T-cell (primary cell): ENCODE results near the gene CAVIN2. TPM values are rescaled to one million over a fixed set of nuclear protein-coding genes. Genes with fewer than 3 reads are reported as not detected.

Experiments
- ATAC-seq, 4 experiments: fragments of 200-7000 bp in 3 of 4; fragments of 150-1000 bp in 1 of 4; cut with Tn5 transposase; replicated peaks in 1 of 4; 1 replicate in 3 of 4; 2 replicates in 1 of 4; pipeline ENCODE4 v1.10.0; 2021; ENCODE audit warnings: moderate library complexity in 3 of 4, mild to moderate bottlenecking in 2 of 4, moderate number of reproducible peaks in 1 of 4
- CTCF ChIA-PET, 2 donors: fragments of 300-600 bp; sonication (Branson Sonifier 250); formaldehyde crosslinking; loops; one replicate each; lab custom pipeline; 2022; ENCODE audit warnings: antibody characterized with exemption in 2 of 2; lab: Charles Lee
- POLR2A ChIA-PET, 2 donors: fragments of 300-600 bp; sonication (Branson Sonifier 250); formaldehyde crosslinking; loops; one replicate each; lab custom pipeline; 2022; ENCODE audit warnings: antibody characterized with exemption in 2 of 2; lab: Charles Lee
- DNase-seq, 35 experiments: peaks; one replicate each; pipeline versions ENCODE4 v3.0.0 to v3.0.0-alpha.2; 2013 to 2023
- H3K27ac ChIP-seq: one replicate; pipeline ENCODE4 v1.5.1; 2013; ENCODE audit warnings: low read length
- H3K27me3 ChIP-seq, 2 experiments: replicated peaks in 1 of 2; 1 replicate in 1 of 2; 2 replicates in 1 of 2; pipeline versions ENCODE4 v1.6.1 to v1.7.0; 2013; ENCODE audit warnings: low read length in 1 of 2, mixed read lengths in 1 of 2; ENCODE audit not compliant: control insufficient read depth in 2 of 2, insufficient read depth in 2 of 2; ENCODE audit errors: extremely low read depth in 1 of 2
- H3K36me3 ChIP-seq, 2 donors: 1 replicate in 1 of 2; 2 replicates in 1 of 2; pipeline versions ENCODE4 v1.6.1 to v1.7.0; 2013; ENCODE audit warnings: low read length in 1 of 2; ENCODE audit not compliant: control insufficient read depth in 2 of 2, insufficient read depth in 1 of 2; ENCODE audit errors: extremely low read depth in 1 of 2
- H3K4me1 ChIP-seq, 2 experiments: 1 replicate in 1 of 2; 2 replicates in 1 of 2; pipeline versions ENCODE4 v1.6.1 to v1.7.0; 2013; ENCODE audit warnings: low read length in 2 of 2, mixed read lengths in 1 of 2; ENCODE audit not compliant: insufficient read depth in 2 of 2, control insufficient read depth in 1 of 2; ENCODE audit errors: extremely low read depth in 1 of 2
- H3K4me3 ChIP-seq, 2 donors: 1 replicate in 1 of 2; 2 replicates in 1 of 2; pipeline versions ENCODE4 v1.5.1 to v1.7.0; 2013; ENCODE audit warnings: mild to moderate bottlenecking in 2 of 2, low read length in 1 of 2, moderate library complexity in 1 of 2; ENCODE audit not compliant: control insufficient read depth in 1 of 2; ENCODE audit errors: extremely low read depth in 1 of 2
- H3K9me3 ChIP-seq: 2 replicates; pipeline ENCODE4 v1.7.0; 2013
- H3K27ac Mint-ChIP-seq, 2 donors: one replicate each; pipeline ENCODE4 v1.8.0; 2020 to 2021; ENCODE audit warnings: mild to moderate bottlenecking in 2 of 2, mixed read lengths in 2 of 2
- H3K27me3 Mint-ChIP-seq, 2 donors: one replicate each; pipeline ENCODE4 v1.8.0; 2021 to 2022; ENCODE audit warnings: mixed read lengths in 2 of 2
- H3K36me3 Mint-ChIP-seq: one replicate; pipeline ENCODE4 v1.8.0; 2021; ENCODE audit warnings: mixed read lengths
- H3K4me1 Mint-ChIP-seq, 3 donors: one replicate each; pipeline ENCODE4 v1.8.0; 2020 to 2022; ENCODE audit warnings: mixed read lengths in 3 of 3, mild to moderate bottlenecking in 1 of 3
- H3K4me3 Mint-ChIP-seq, 3 donors: one replicate each; pipeline ENCODE4 v1.8.0; 2020 to 2022; ENCODE audit warnings: mild to moderate bottlenecking in 3 of 3, mixed read lengths in 3 of 3, moderate library complexity in 3 of 3
- H3K9me3 Mint-ChIP-seq, 3 donors: one replicate each; pipeline ENCODE4 v1.8.0; 2020 to 2022; ENCODE audit warnings: mixed read lengths in 3 of 3
- WGBS: methylation state at CpG from one replicate; pipeline ENCODE4 v1.1.5; 2013; ENCODE audit warnings: missing lambda C conversion rate; ENCODE audit not compliant: insufficient coverage; 5-methylcytosine and 5-hydroxymethylcytosine counted together
- total RNA-seq, 35 experiments: library from RNA in 6 of 35; stranded (reverse) in 6 of 35; fragments of 120-200 nt in 1 of 35; gene quantifications; one replicate each; pipeline versions ENCODE4 v1.2.1 to v1.2.4 and lab custom pipeline; 2013 to 2026

Gene CAVIN2
- total RNA-seq, 5 donors from 2014 or later (not counting 1 experiment from before 2014, with no cell fraction given), result 0.26 to 2.7 (median 0.40) TPM

GRCh38 chr2:191889931-191890330 is 43.0 kb upstream of the CAVIN2 start:
- H3K36me3 ChIP-seq, result no peaks in the 10 kb centered on the region
- Mint-ChIP-seq H3K4me3 (no peak overlapping the region), H3K9me3 (no peaks in the 10 kb centered on the region), H3K27ac (no peak overlapping the region), H3K27me3 (peaks cover 4 to 9% of the 10 kb centered on the region in 2 donors), H3K4me1 (no peaks in the 10 kb centered on the region), H3K36me3 (no peaks in the 10 kb centered on the region)
- H3K4me3 ChIP-seq, result no peak overlapping the region
- H3K4me1 ChIP-seq, result no peaks in the 10 kb centered on the region
- no peak for ATAC-seq
- no CpG with 5 or more reads among the region's 2 CpGs for WGBS
- no peak overlapping the region for H3K27ac ChIP-seq
- DNase-seq, result no peak
- ChIA-PET CTCF (no interaction called here), POLR2A (interaction anchor here in 1 of 2 donors (0.7 kb wide), 1 partner anchor 1558 kb away, joined by 4 read pairs; no protein-coding TSS in a partner anchor)
- no peaks in the 10 kb centered on the region for H3K27me3 ChIP-seq
- H3K9me3 ChIP-seq, result no peaks in the 10 kb centered on the region

DNA sequence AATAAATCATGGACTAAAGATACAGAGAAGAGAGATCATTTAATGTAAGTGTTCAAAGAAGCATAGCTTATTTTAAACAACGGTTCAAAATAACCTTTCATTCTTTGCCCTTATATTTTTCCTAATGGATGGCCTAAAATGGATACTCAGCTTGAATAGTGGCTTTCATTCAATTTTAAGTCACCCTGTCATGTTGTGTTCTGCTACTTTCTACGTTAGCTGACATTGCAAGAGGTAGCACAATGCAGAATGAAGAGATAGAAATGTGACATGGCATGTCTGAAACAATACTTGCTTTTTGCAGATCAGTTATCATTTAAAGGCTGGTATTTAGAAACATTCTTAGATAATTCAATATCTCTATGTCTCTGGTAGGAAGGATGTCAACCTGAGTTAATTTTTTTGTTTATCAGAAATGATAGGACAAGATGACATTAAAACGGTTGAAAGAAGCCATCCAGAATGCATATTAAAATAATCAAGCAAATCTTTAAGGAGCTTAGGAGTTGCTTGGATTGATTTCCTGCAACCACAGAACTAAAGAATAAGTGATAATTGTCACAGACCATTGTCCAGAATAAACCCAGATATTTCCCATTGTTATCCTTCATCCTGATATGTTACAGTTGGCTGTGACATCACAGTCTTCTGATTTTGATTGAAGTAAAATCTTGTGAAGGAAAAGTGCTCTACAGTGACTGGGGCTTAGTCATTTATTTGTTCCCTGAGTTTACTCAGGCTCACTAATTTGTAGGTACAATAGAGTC is 41.7 kb upstream of the CAVIN2 start:
- DNase-seq (no peak), ATAC-seq (no peak)
- H3K36me3 ChIP-seq, result no peaks in the 10 kb centered on the region
- Mint-ChIP-seq H3K4me3 (no peak overlapping the region), H3K4me1 (no peaks in the 10 kb centered on the region), H3K27ac (no peak overlapping the region), H3K36me3 (no peaks in the 10 kb centered on the region), H3K27me3 (peaks cover 4 to 9% of the 10 kb centered on the region in 2 donors), H3K9me3 (no peaks in the 10 kb centered on the region)
- POLR2A ChIA-PET, result no interaction called here
- H3K9me3 ChIP-seq, result no peaks in the 10 kb centered on the region
- no peak overlapping the region for H3K4me3 ChIP-seq
- CTCF ChIA-PET, result no interaction called here
- no peak overlapping the region for H3K27ac ChIP-seq
- WGBS, result no CpG with 5 or more reads among the region's 3 CpGs
- H3K4me1 ChIP-seq, result no peaks in the 10 kb centered on the region
- no peaks in the 10 kb centered on the region for H3K27me3 ChIP-seq

GRCh38 chr2:191885650-191886049 is 38.8 kb upstream of the CAVIN2 start:
- Histone ChIP-seq H3K36me3 (no peaks in the 10 kb centered on the region), H3K9me3 (no peaks in the 10 kb centered on the region), H3K27me3 (no peaks in the 10 kb centered on the region), H3K27ac (no peak overlapping the region), H3K4me3 (no peak overlapping the region), H3K4me1 (no peaks in the 10 kb centered on the region)
- ChIA-PET CTCF (no interaction called here), POLR2A (no interaction called here)
- Mint-ChIP-seq H3K4me1 (no peaks in the 10 kb centered on the region), H3K27me3 (no peaks in the 10 kb centered on the region), H3K36me3 (no peaks in the 10 kb centered on the region), H3K27ac (no peak overlapping the region), H3K9me3 (no peaks in the 10 kb centered on the region), H3K4me3 (no peak overlapping the region)
- 75% methylated on average over 6 of the region's 6 CpGs for WGBS
- no peak for ATAC-seq
- DNase-seq, result no peak

GRCh38 chr2:191885098-191885497 is 38.2 kb upstream of the CAVIN2 start:
- Histone ChIP-seq H3K9me3 (no peaks in the 10 kb centered on the region), H3K27ac (no peak overlapping the region), H3K4me3 (no peak overlapping the region), H3K27me3 (no peaks in the 10 kb centered on the region), H3K4me1 (no peaks in the 10 kb centered on the region), H3K36me3 (no peaks in the 10 kb centered on the region)
- no peak overlapping the region for H3K4me3 Mint-ChIP-seq
- POLR2A ChIA-PET, result no interaction called here
- DNase-seq, result no peak
- ATAC-seq, result no peak
- no peaks in the 10 kb centered on the region for H3K4me1 Mint-ChIP-seq
- H3K36me3 Mint-ChIP-seq, result no peaks in the 10 kb centered on the region
- H3K27ac Mint-ChIP-seq, result no peak overlapping the region
- peaks cover 2 to 4% of the 10 kb centered on the region in 2 donors for H3K27me3 Mint-ChIP-seq
- H3K9me3 Mint-ChIP-seq, result no peaks in the 10 kb centered on the region
- CTCF ChIA-PET, result no interaction called here
- no CpG with 5 or more reads among the region's 1 CpG for WGBS

GRCh38 chr2:191881982-191882816 is 35.3 kb upstream of the CAVIN2 start:
- DNase-seq (no peak), ATAC-seq (no peak)
- Histone ChIP-seq H3K27me3 (no peaks in the 10 kb centered on the region), H3K4me3 (no peak overlapping the region), H3K9me3 (no peaks in the 10 kb centered on the region), H3K27ac (no peak overlapping the region), H3K36me3 (no peaks in the 10 kb centered on the region), H3K4me1 (no peaks in the 10 kb centered on the region)
- H3K27me3 Mint-ChIP-seq, result peaks cover 2 to 4% of the 10 kb centered on the region in 2 donors
- no peak overlapping the region for H3K27ac Mint-ChIP-seq
- no peak overlapping the region for H3K4me3 Mint-ChIP-seq
- H3K4me1 Mint-ChIP-seq, result no peaks in the 10 kb centered on the region
- CTCF ChIA-PET, result no interaction called here
- WGBS, result 96% methylated on average over 26 of the region's 34 CpGs
- no peaks in the 10 kb centered on the region for H3K36me3 Mint-ChIP-seq
- POLR2A ChIA-PET, result no interaction called here
- H3K9me3 Mint-ChIP-seq, result no peaks in the 10 kb centered on the region

GRCh38 chr2:191878548-191879279 is 31.8 kb upstream of the CAVIN2 start:
- no CpG with 5 or more reads among the region's 2 CpGs for WGBS
- Histone ChIP-seq H3K36me3 (no peaks in the 10 kb centered on the region), H3K27me3 (no peaks in the 10 kb centered on the region), H3K9me3 (no peaks in the 10 kb centered on the region), H3K27ac (no peak overlapping the region), H3K4me1 (no peaks in the 10 kb centered on the region), H3K4me3 (no peak overlapping the region)
- H3K27ac Mint-ChIP-seq, result no peak overlapping the region
- ATAC-seq, result no peak
- no peaks in the 10 kb centered on the region for H3K36me3 Mint-ChIP-seq
- ChIA-PET POLR2A (interaction anchor here in 1 of 2 donors (0.6 kb wide), 1 partner anchor 123 kb away, joined by 4 read pairs; no protein-coding TSS in a partner anchor), CTCF (no interaction called here)
- no peaks in the 10 kb centered on the region for H3K9me3 Mint-ChIP-seq
- no peaks in the 10 kb centered on the region for H3K4me1 Mint-ChIP-seq
- no peak overlapping the region for H3K4me3 Mint-ChIP-seq
- DNase-seq, result no peak
- peaks cover 4 to 7% of the 10 kb centered on the region in 2 donors for H3K27me3 Mint-ChIP-seq
